A204.1 (cell line): ENCODE measurements around the gene FAM204A.

Experiments used
- FAIRE-seq: peaks from 2 replicates; lab custom pipeline; 2012; peaks lifted over from hg19 to GRCh38; lab: Jason Lieb, UNC

FAM204A gene

GRCh38 chr10:118330295-118331076 is 11.6 kb downstream of the FAM204A start:
- no peak for FAIRE-seq

- FAIRE-seq: no peak
Observed at GRCh38 chr10:118324140-118324539, 18.0 kb downstream of the FAM204A start.

GRCh38 chr10:118321724-118322575 is 20.2 kb downstream of the FAM204A start:
- FAIRE-seq: no peak

GRCh38 chr10:118315629-118316028 is 26.5 kb downstream of the FAM204A start:
- no peak for FAIRE-seq

- no peak for FAIRE-seq
Observed at GRCh38 chr10:118314882-118315281, 27.2 kb downstream of the FAM204A start.

GRCh38 chr10:118311505-118311904 is 30.6 kb downstream of the FAM204A start:
- no peak for FAIRE-seq

GRCh38 chr10:118310822-118311221 is 31.3 kb downstream of the FAM204A start:
- FAIRE-seq: no peak

GRCh38 chr10:118309911-118310310 is 32.2 kb downstream of the FAM204A start:
- FAIRE-seq: no peak

GRCh38 chr10:118308664-118309063 is 33.5 kb downstream of the FAM204A start:
- FAIRE-seq: no peak

GRCh38 chr10:118307859-118308258 is 34.3 kb downstream of the FAM204A start:
- FAIRE-seq: no peak

GRCh38 chr10:118307220-118307619 is 34.9 kb downstream of the FAM204A start:
- FAIRE-seq: no peak

GRCh38 chr10:118305730-118306129 is 36.4 kb downstream of the FAM204A start:
- FAIRE-seq: no peak

- FAIRE-seq: no peak
Observed at GRCh38 chr10:118304521-118304920, 37.6 kb downstream of the FAM204A start.

GRCh38 chr10:118301211-118301610 is 40.9 kb downstream of the FAM204A start:
- FAIRE-seq: no peak

GRCh38 chr10:118300320-118300719 is 41.8 kb downstream of the FAM204A start:
- FAIRE-seq: no peak

GRCh38 chr10:118298787-118299186 is 43.3 kb downstream of the FAM204A start:
- FAIRE-seq: no peak

- FAIRE-seq: no peak
Observed at GRCh38 chr10:118291122-118291521, 51.0 kb downstream of the FAM204A start.

GRCh38 chr10:118290471-118290995 is 51.6 kb downstream of the FAM204A start:
- no peak for FAIRE-seq

GRCh38 chr10:118287076-118287806 is 54.9 kb downstream of the FAM204A start:
- no peak for FAIRE-seq

- no peak for FAIRE-seq
Observed at GRCh38 chr10:118286051-118286838, 55.9 kb downstream of the FAM204A start.

- no peak for FAIRE-seq
Observed at GRCh38 chr10:118282670-118283069, 59.5 kb downstream of the FAM204A start.

GRCh38 chr10:118278649-118279048 is 63.5 kb downstream of the FAM204A start:
- no peak for FAIRE-seq
